Measurements from ENCODE around the gene CNGA4.
"Not testable (repeated sequence)": the region's sequence is repeated elsewhere in the genome, so short reads cannot be mapped to it uniquely, and the experiment has no call there.

CNGA4 gene

DNA sequence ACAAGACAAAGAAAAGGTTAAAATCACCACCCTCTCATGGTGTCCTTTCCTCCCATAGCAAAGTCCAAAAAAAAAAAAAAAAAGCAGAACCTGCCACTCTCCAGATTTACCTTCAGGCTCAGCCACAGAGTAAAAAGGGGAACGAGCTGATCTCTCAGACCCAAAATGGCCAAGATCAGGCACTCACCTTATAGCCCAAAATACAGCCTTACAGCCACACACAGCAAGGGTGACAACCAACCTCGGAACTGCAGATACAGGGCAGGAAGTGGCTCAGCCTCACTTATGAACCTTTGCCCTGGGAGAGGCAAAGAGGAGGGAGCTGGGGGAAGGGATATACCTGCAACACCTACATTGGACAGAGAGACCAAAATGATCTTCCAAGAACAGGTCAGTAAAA lies 9.0 kb upstream of the CNGA4 start:
- Histone ChIP-seq H3K9ac (ENCODE audit: low read depth, low read length) (no peak overlapping the region), H3K27ac (ENCODE audit: low read length) (no peak overlapping the region), H3K4me3 (ENCODE audit: low read length) (no peak overlapping the region), H3K27me3 (ENCODE audit: insufficient read depth, low read length) (no peaks in the 10 kb centered on the region), H3K4me1 (ENCODE audit: insufficient read depth, low read length) (no peaks in the 10 kb centered on the region), H3K36me3 (ENCODE audit: insufficient read depth, low read depth, low read length) (no peaks in the 10 kb centered on the region), H3K9me3 (ENCODE audit: insufficient read depth, low read depth, low read length) (no peaks in the 10 kb centered on the region)

DNA sequence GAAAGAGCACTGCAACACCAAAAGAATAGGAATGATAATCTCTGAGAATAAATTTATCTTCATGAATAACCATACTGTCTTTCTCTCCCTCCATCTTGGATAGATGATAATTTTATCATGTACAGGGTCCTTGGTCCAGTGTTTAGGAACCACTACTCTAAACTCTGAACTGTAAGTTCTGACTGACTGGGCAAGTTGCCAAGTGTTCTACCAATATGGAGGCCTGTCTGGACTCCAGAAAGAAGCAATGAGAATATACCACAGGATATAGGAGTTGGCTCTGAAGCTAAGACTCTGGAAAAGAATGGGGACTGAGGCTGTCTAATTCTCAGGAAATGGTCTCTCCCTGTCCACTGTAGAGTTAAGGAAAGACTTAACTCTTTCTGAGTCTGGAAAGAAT lies 6.0 kb upstream of the CNGA4 start:
- Histone ChIP-seq H3K36me3 (ENCODE audit: insufficient read depth, low read depth, low read length) (no peaks in the 10 kb centered on the region), H3K27ac (ENCODE audit: low read length) (no peak overlapping the region), H3K4me3 (ENCODE audit: low read length) (no peak overlapping the region), H3K4me1 (ENCODE audit: insufficient read depth, low read length) (no peaks in the 10 kb centered on the region), H3K9me3 (ENCODE audit: insufficient read depth, low read depth, low read length) (no peaks in the 10 kb centered on the region), H3K9ac (ENCODE audit: low read depth, low read length) (no peak overlapping the region), H3K27me3 (ENCODE audit: insufficient read depth, low read length) (no peaks in the 10 kb centered on the region)

DNA sequence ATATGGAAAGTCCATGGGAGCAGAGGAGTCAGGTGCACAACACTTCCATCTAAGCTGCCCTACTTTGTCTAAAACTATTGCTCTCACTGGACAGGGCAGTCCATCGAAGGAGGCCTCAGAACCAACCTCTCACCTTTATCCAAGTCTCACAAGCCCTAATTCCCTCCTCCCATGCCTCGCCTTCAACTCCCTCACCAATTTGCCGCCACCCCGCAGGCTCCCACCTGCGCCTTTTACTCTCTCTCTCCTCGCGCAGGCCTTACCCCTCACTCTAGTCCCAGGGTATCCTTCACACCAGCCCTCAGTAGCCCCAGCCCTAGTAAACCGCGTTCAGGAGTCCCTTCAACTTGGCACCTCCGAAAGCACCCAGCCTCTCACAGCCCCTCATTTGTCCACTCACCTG lies 4.9 kb upstream of the CNGA4 start:
- Histone ChIP-seq H3K9ac (ENCODE audit: low read depth, low read length) (peak overlapping the region; percentile 82; the same call in 1 of the 2 replicates), H3K27ac (ENCODE audit: low read length) (no peak overlapping the region), H3K27me3 (ENCODE audit: insufficient read depth, low read length) (no peaks in the 10 kb centered on the region), H3K4me3 (ENCODE audit: low read length) (peak overlapping the region; percentile 83), H3K9me3 (ENCODE audit: insufficient read depth, low read depth, low read length) (no peaks in the 10 kb centered on the region), H3K4me1 (ENCODE audit: insufficient read depth, low read length) (no peaks in the 10 kb centered on the region), H3K36me3 (ENCODE audit: insufficient read depth, low read depth, low read length) (no peaks in the 10 kb centered on the region)

DNA sequence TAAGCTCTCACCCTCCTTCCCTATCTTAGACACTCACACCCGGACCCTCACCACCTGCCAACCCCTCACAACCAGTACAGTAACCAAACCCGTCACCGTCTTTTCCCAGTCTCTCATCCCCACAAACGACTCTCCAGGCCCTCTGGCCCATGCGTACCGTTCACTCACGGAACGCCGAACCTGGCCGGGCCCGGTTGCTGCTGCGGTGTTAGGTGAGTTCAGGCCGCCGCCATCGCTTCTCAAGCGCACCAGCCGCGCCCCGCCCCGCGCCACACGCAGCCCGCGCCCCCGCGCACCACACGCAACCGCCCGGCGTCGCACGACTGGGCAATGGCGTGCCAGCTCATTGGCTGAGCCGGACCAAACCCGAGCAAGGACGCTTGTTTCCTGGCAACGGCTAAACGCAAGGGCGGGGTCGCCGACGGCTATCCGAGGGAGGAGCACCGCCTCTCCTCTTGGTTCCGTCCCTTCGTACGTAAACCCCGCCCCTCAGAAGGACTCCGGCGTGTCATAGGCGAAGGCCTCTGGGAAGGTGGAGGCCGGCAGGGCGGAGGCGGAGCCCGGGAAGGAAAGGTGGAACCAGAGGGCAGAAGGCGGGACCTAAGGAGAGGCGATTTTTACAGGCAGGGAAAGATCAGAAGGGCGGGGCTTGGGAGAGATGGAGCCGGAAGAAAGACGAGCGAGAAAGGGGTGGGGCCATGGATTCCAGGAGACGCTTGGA lies 4.3 kb upstream of the CNGA4 start, which contains the start of gene FHIP1B:
FHIP1B (minus strand) TSS at position 250 of the 721 bp plus-strand sequence. CDS start 10,120 bp downstream, outside the sequence.
- Histone ChIP-seq H3K9ac (ENCODE audit: low read depth, low read length) (peak within 1 kb of the TSS; percentile 82), H3K27ac (ENCODE audit: low read length) (no peak within 1 kb of the TSS), H3K36me3 (ENCODE audit: insufficient read depth, low read depth, low read length) (no peaks in the 10 kb centered on the region), H3K4me1 (ENCODE audit: insufficient read depth, low read length) (no peaks in the 10 kb centered on the region), H3K4me3 (ENCODE audit: low read length) (peak within 1 kb of the TSS; percentile 83), H3K27me3 (ENCODE audit: insufficient read depth, low read length) (no peaks in the 10 kb centered on the region), H3K9me3 (ENCODE audit: insufficient read depth, low read depth, low read length) (no peaks in the 10 kb centered on the region)

DNA sequence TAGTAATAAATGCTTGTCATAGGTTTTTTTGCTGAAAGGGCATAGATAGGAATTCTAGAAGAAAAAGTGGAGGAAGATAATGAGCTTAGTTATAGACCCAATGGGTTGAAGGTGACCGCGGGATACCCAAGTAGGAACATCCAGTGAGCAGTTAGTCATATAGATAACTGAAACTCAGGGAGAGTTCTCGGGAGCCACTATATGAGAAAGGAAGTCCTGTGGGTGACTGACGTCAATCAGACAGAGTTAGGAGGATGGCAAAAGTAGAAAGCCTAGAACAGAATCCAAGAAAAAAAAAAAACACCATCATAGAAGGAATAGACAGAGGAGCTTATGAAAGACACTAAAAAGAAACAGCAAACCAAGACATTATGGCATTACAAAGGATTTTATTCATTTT lies 1.6 kb upstream of the CNGA4 start:
- H3K9me3 ChIP-seq (ENCODE audit: insufficient read depth, low read depth, low read length), result no peaks in the 10 kb centered on the region
- no peak overlapping the region for H3K27ac ChIP-seq (ENCODE audit: low read length)
- H3K4me1 ChIP-seq (ENCODE audit: insufficient read depth, low read length), result no peaks in the 10 kb centered on the region
- no peak overlapping the region for H3K9ac ChIP-seq (ENCODE audit: low read depth, low read length)
- H3K4me3 ChIP-seq (ENCODE audit: low read length), result no peak overlapping the region
- no peaks in the 10 kb centered on the region for H3K36me3 ChIP-seq (ENCODE audit: insufficient read depth, low read depth, low read length)
- no peaks in the 10 kb centered on the region for H3K27me3 ChIP-seq (ENCODE audit: insufficient read depth, low read length)

DNA sequence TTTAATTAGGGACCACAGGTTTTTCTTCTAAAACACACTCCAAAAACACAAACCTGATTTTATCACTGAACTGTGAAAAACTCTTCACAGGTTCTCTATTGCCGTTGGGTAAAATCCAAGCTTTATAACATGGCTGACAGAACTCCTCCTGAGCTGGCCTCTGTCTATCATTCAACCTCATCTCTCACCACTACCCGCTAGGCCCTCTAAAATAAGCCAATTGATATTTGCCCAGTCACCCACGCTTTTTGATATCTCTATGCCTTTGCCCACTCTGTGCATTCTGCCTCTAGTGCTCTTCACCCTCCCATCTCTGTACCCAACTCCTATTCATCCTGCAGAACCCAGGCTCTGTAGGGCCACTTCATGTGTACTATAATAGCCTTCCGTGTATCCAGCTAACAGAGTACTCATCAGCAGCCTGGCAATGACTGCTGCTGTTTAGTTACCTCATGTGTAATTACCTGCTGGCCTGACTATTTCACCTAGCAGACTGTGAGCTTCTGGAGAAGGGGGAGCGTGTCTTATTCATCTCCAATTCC lies 1.1 kb upstream of the CNGA4 start:
- Histone ChIP-seq H3K9ac (ENCODE audit: low read depth, low read length) (no peak overlapping the region), H3K4me1 (ENCODE audit: insufficient read depth, low read length) (no peaks in the 10 kb centered on the region), H3K4me3 (ENCODE audit: low read length) (no peak overlapping the region), H3K9me3 (ENCODE audit: insufficient read depth, low read depth, low read length) (no peaks in the 10 kb centered on the region), H3K27me3 (ENCODE audit: insufficient read depth, low read length) (no peaks in the 10 kb centered on the region), H3K36me3 (ENCODE audit: insufficient read depth, low read depth, low read length) (no peaks in the 10 kb centered on the region), H3K27ac (ENCODE audit: low read length) (no peak overlapping the region)

DNA sequence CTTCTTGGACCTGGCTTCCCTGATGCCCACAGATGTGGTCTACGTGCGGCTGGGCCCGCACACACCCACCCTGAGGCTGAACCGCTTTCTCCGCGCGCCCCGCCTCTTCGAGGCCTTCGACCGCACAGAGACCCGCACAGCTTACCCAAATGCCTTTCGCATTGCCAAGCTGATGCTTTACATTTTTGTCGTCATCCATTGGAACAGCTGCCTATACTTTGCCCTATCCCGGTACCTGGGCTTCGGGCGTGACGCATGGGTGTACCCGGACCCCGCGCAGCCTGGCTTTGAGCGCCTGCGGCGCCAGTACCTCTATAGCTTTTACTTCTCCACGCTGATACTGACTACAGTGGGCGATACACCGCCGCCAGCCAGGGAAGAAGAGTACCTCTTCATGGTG lies 1.2 kb downstream of the CNGA4 start:
- no peaks in the 10 kb centered on the region for H3K36me3 ChIP-seq (ENCODE audit: insufficient read depth, low read depth, low read length)
- H3K4me3 ChIP-seq (ENCODE audit: low read length), result no peak overlapping the region
- H3K9ac ChIP-seq (ENCODE audit: low read depth, low read length), result no peak overlapping the region
- H3K9me3 ChIP-seq (ENCODE audit: insufficient read depth, low read depth, low read length), result no peaks in the 10 kb centered on the region
- H3K4me1 ChIP-seq (ENCODE audit: insufficient read depth, low read length), result no peaks in the 10 kb centered on the region
- H3K27ac ChIP-seq (ENCODE audit: low read length), result no peak overlapping the region
- H3K27me3 ChIP-seq (ENCODE audit: insufficient read depth, low read length), result no peaks in the 10 kb centered on the region

DNA sequence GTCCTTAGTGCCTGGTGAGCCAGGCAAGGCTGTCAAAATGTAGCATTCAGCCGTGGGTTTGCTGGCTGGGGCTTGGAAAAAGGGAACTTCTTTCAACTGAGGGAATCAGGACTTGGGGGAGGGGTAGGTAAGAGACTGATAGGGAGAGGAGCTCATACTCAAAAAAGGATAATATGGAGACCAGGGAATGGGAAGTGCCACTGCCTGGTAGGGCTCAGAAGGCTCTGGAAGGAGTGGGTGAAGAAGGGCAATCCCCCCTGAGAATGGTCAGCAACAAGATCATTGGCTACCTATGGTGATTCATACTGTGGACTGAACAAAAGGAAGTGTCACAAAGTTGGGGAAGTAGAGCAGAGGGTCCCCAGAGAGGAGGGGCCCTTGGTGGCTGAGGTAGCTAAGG lies 1.9 kb downstream of the CNGA4 start:
- no peak overlapping the region for H3K4me3 ChIP-seq (ENCODE audit: low read length)
- H3K27me3 ChIP-seq (ENCODE audit: insufficient read depth, low read length), result no peaks in the 10 kb centered on the region
- no peak overlapping the region for H3K9ac ChIP-seq (ENCODE audit: low read depth, low read length)
- no peak overlapping the region for H3K27ac ChIP-seq (ENCODE audit: low read length)
- no peaks in the 10 kb centered on the region for H3K36me3 ChIP-seq (ENCODE audit: insufficient read depth, low read depth, low read length)
- no peaks in the 10 kb centered on the region for H3K4me1 ChIP-seq (ENCODE audit: insufficient read depth, low read length)
- no peaks in the 10 kb centered on the region for H3K9me3 ChIP-seq (ENCODE audit: insufficient read depth, low read depth, low read length)

DNA sequence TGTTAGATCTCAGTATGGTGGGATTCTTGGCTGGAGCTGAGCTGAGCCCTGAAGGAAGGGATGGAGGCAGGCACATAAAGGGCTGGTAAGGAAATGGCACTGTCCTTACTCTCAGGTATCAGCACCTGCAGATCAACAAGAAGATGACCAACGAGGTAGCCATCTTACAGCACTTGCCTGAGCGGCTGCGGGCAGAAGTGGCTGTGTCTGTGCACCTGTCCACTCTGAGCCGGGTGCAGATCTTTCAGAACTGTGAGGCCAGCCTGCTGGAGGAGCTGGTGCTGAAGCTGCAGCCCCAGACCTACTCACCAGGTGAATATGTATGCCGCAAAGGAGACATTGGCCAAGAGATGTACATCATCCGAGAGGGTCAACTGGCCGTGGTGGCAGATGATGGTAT lies 2.4 kb downstream of the CNGA4 start:
- Histone ChIP-seq H3K4me1 (ENCODE audit: insufficient read depth, low read length) (no peaks in the 10 kb centered on the region), H3K27me3 (ENCODE audit: insufficient read depth, low read length) (no peaks in the 10 kb centered on the region), H3K4me3 (ENCODE audit: low read length) (no peak overlapping the region), H3K36me3 (ENCODE audit: insufficient read depth, low read depth, low read length) (no peaks in the 10 kb centered on the region), H3K9me3 (ENCODE audit: insufficient read depth, low read depth, low read length) (no peaks in the 10 kb centered on the region), H3K9ac (ENCODE audit: low read depth, low read length) (no peak overlapping the region), H3K27ac (ENCODE audit: low read length) (no peak overlapping the region)

DNA sequence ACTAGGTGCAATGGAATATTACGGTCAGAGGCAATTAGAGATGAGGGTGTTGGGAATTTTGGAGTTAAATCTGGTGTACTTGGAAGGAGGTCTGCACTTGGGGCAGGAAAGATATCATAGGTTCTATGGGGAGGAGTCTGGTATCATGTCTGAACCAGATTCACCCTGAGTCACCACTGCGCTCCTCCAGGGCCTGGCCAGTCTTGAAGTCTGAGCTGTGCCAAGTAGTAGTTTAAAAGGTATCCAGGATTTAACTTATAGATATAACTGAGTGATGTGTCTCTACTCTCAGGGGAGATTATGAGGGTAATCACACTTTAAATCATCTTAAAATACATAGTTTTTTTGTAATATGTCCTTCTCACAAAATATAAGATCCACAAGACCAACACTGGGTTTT lies 6.6 kb downstream of the CNGA4 start:
- H3K9me3 ChIP-seq (ENCODE audit: insufficient read depth, low read depth, low read length), result no peaks in the 10 kb centered on the region
- H3K4me3 ChIP-seq (ENCODE audit: low read length), result no peak overlapping the region
- H3K27me3 ChIP-seq (ENCODE audit: insufficient read depth, low read length), result no peaks in the 10 kb centered on the region
- H3K9ac ChIP-seq (ENCODE audit: low read depth, low read length), result no peak overlapping the region
- no peak overlapping the region for H3K27ac ChIP-seq (ENCODE audit: low read length)
- no peaks in the 10 kb centered on the region for H3K4me1 ChIP-seq (ENCODE audit: insufficient read depth, low read length)
- H3K36me3 ChIP-seq (ENCODE audit: insufficient read depth, low read depth, low read length), result no peaks in the 10 kb centered on the region

DNA sequence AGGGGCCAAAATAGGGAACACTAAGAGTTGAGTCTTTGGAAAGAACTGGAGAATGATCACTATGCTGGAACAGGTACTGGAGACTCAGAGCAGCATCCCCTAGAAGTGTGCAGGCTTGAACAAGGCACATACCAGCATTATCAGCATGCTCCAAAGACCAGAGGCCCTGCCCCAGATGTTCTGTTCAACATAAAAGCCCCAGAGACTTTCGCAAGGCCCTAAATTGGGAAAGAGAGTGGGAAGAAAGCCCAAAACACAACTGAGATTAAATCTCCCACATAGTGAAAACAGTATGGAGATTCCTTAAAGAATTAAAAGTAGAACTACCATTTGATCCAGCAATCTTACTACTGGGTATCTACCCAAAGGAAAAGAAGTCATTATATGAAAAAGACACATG lies 9.4 kb downstream of the CNGA4 start:
- Histone ChIP-seq H3K27ac (ENCODE audit: low read length) (no peak overlapping the region), H3K4me3 (ENCODE audit: low read length) (no peak overlapping the region), H3K36me3 (ENCODE audit: insufficient read depth, low read depth, low read length) (no peaks in the 10 kb centered on the region), H3K9ac (ENCODE audit: low read depth, low read length) (no peak overlapping the region), H3K9me3 (ENCODE audit: insufficient read depth, low read depth, low read length) (no peaks in the 10 kb centered on the region), H3K4me1 (ENCODE audit: insufficient read depth, low read length) (no peaks in the 10 kb centered on the region), H3K27me3 (ENCODE audit: insufficient read depth, low read length) (no peaks in the 10 kb centered on the region)

DNA sequence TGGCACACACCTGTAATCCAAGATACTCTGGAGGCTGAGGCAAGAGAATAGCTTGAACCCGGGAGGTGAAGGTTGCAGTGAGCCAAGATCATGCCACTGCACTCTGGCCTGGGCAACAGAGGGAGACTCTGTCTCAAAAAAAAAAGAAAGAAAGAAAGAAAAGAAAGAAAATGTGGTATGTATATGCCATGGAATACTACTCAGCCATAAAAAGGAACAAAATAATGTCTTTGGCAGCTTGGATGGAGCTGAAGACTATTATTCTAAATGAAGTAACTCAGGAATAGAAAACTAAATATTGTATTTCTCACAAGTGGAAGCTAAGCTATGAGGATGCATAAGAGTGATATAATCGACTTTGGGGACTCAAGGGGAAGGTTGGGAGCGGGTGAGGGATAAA lies 10.0 kb downstream of the CNGA4 start:
- H3K36me3 ChIP-seq (ENCODE audit: insufficient read depth, low read depth, low read length); H3K9me3 ChIP-seq (ENCODE audit: insufficient read depth, low read depth, low read length); H3K4me3 ChIP-seq (ENCODE audit: low read length); H3K27me3 ChIP-seq (ENCODE audit: insufficient read depth, low read length); H3K27ac ChIP-seq (ENCODE audit: low read length); H3K4me1 ChIP-seq (ENCODE audit: insufficient read depth, low read length); H3K9ac ChIP-seq (ENCODE audit: low read depth, low read length): not testable (repeated sequence)
